ENCODE data around the gene CATSPER4. TPM values are rescaled to one million over a fixed set of nuclear protein-coding genes. Genes with fewer than 3 reads are reported as not detected.

Gene CATSPER4
- total RNA-seq (2014; rRNA removed; shearing (Covaris generic)), result not detected in 2 replicates

DNA sequence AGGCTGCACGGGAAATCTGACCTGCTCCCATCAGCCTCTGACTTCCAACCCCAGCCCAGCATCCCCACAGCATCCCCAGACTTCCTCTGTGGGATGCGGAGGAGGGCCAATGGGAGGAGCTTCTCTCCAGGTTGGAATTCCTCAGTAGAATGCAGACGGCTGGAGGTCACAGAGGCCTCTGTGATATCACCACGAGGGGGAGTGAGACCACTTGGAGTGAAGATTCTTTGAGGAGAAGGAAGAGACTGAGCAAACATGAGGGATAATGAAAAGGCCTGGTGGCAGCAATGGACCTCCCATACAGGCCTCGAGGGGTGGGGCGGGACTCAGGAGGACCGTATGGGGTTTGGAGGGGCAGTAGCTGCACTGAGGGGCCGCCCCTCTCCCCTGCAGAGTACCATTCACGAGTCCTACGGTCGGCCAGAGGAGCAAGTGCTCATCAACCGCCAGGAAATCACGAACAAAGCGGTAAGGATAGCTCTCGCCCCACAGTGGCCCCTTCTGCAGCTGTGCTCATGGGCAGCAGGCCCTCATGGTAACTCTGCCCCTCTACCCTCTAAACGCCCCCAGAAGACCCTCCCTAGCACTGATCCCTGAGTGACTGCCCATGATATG is at the start of gene CATSPER4:
TSS of gene CATSPER4 (plus strand) at position 230 of the 615 bp plus-strand sequence. CDS start at position 256, 26 bp downstream.
- DNase-seq (ENCODE audit: low spot score), result peak; percentile 61

DNA sequence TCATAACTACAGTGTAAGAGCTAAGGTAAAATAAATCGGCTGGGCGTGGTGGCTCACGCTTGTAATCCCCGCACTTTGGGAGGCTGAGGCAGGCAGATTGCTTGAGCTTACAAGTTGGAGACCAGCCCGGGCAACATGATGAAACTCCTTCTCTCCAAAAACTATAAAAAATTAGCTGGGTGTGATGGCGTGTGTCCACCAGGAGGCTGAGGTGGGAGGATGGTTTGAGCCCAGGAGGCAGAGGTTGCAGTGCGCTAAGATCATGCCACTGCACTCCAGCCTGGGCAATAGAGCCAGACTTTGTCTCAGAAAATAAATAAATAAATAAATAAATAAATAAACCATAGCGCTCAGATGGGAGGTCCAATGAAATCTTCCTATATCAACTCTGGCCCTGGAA is 48.2 kb upstream of the CATSPER4 start:
- no peak for DNase-seq (ENCODE audit: low spot score)

DNA sequence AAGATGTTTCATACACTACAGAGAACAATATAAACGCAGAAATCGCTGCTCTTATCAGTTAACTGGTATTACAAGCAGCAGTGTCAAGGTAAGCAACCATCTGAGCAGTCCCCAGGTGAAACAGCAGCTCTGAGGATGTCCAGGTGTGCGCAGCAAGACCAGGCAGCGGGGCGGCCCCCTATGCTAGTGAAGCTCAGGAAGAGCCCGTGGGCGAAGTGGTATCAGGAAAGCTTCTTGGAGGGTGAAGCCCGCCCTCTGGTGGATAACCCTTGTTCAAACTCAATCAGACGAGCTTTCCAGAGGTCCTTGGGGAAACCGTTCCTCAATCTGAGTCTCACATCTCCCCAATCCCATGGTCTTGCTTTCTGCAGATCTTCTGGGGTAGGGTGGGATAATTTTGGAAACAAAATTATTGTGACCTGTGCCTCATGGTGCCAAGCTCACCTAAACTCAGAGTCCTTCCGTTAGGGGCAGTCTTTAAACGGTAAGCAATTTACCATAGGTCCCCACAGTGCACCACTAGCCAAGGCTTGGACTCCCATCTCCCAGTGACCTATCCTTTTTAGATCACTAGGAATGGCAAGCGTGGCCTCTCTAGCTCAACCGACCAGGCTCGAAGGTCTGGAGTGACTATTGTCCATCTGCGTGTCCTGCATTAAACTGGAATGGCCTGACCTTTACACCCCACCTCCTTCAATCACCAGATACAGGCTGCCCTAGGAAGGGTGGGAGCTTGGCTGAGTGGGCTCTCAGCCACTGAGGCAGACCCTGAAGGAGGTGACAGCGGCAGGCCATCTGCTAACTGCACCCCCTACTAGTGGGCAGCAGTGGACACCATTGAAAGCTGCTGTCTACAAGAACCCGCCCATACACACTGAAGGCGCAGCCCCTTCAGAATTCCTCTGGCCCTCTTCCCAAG is 45.1 kb upstream of the CATSPER4 start:
- DNase-seq (ENCODE audit: low spot score), result peak; percentile 96

DNA sequence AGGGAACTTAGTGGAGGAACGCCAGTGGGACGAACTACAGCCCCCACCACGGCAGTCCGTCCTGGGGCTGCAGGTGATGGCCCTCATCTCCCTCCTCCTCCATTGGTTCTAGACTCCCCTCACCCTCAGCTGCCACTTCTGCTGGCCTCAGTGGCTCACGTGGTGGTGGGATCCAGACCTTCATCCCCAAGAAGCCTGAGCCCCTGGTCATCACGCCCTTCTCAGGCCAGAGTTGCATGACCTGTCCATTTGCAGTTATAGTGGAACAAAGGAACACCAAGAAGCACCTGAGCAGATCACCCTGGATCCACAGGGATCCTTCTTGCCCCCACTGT is 44.5 kb upstream of the CATSPER4 start:
- no peak for DNase-seq (ENCODE audit: low spot score)

DNA sequence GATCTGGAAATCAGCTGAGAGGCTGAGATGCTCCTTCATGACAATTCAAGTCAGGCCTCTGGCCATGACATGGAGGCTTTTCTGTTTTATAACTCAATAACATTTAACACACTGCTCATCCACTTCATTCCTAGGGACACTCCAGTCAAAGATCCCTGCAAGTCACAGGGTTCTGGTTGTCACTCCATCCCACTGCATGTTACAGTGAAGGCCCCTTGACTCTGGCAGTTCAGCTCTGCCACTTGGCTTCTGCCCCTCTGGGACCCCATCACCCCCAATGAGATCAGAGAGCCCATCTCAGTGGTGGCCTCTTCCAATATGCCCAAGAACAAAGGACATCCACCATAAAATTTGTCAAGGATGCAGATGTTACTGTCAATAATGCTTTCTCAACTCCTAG is 41.5 kb upstream of the CATSPER4 start:
- no peak for DNase-seq (ENCODE audit: low spot score)

DNA sequence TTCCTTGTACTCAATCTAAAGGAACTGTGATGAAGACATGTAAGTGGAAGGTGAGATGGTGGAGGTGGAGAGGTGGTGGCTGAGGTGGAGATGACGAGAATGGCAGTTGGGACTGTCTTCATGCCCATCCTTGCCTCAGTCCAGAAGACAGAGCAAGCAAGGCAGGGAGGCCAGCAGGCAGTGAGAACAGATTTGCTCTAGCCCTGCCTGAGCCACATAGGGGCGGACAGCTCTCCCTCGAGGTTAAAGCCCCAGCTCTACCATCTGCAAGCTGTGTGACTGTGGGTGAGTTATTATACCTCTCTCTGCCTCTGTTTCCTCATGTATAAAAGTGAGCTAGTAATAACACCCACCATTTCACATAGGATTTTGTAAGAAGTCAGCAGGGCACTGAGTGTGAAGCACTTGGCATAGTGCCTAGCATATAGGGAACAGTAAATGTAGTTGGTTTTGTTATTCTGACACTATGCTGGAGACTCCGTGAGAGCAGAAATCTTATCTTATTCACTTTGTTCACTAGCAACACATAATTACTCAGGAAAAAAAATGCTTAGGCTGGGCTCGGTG is 36.4 kb upstream of the CATSPER4 start:
- no peak for DNase-seq (ENCODE audit: low spot score)

DNA sequence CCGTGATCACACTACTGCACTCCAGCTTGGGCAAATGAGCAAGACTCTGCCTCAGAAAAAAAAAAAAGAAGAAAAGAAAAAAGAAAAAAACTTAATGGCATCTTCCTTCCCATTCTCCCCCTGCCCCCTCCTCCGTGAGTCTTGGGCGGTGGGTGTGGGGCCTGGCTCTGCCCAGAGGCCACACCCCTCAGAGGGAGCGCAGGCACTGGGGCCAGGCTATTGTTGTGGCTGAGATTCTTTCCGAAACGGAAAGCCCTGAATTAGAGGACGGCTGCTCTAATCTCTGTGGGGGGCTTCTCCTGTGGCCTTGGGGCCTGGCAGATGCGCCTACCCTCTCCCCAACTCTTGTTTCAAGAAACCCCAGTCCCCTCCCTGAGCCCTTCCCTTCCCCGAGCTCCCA is 35.7 kb upstream of the CATSPER4 start:
- no peak for DNase-seq (ENCODE audit: low spot score)

DNA sequence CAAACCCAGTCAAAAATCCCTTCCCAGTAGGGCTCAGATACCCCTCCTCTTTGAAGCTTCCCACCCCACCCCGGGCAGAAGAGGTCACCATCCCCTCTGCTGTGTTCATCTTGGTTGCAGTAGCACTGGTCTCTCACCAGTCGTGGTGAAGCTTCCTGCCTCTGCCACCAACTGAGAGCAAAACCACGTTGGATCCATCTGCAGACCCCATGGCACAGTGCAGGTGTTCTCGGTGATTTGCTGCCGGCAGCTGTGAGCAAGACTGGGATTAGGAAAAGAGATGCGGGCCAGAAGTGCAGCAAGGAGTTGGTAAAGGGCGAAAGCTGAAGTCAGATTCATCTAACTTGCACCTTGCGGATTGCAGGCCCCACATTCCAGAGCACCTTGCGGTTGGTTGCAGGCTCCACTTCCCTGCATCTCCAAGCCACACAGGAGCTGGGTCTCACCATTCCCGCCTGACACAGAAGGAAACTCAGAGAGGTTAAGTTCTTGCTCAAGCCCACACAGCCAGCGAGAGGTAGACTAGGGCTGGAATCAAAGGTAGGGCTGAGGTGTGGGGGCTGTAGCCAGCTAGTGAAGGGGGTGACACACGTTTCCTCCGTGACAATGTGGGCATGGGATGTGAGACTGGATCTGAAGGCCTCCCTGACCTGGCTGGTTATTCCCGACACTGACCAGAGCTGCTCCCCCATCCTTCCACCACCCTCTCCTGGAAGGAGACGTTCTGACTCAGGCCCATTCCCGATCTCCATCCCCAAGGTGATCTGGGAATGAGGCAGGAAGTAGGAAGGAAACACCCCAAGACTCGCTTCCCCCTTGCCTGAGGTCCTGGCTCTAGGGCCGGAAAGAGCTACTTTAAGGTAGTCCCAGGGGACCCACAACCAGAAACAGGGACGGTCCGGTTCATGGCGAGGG is 34.8 kb upstream of the CATSPER4 start:
- no peak for DNase-seq (ENCODE audit: low spot score)

DNA sequence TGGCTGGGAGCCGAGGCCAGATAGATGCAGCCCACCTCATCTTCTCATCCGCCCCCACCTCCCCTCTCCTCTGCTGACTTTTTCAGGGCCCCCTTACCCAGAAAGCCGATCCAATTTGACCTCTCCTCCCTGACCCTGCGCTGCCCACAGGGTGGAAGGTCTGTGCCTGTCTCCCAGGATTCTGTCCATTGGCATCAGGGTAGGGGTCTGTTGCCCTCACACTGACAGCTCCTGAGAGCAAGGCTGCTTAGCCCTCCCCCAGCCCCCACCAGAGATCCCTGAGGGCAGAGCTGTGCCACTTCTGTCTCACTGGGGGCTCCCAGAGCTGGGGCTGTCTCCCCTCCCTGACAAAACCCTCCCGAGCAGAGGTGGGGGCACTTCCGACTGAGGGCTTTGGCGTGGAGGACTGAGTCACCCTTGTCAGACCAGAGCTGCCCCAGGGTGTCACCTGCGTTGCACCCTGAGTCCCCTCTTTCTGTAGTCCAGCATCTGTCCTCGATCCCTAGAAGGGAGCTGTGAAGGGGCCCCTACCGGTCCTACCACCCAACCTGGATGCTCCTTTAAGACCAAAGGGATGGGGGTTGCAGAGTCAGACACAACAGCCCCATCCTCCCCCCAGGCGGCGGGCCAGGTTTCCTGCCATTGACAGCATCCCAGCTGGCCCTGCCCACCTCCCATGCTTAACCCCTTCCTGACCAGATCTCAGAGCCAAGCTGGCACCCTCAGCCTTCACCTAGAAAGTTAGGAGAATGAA is 33.9 kb upstream of the CATSPER4 start:
- no peak for DNase-seq (ENCODE audit: low spot score)

DNA sequence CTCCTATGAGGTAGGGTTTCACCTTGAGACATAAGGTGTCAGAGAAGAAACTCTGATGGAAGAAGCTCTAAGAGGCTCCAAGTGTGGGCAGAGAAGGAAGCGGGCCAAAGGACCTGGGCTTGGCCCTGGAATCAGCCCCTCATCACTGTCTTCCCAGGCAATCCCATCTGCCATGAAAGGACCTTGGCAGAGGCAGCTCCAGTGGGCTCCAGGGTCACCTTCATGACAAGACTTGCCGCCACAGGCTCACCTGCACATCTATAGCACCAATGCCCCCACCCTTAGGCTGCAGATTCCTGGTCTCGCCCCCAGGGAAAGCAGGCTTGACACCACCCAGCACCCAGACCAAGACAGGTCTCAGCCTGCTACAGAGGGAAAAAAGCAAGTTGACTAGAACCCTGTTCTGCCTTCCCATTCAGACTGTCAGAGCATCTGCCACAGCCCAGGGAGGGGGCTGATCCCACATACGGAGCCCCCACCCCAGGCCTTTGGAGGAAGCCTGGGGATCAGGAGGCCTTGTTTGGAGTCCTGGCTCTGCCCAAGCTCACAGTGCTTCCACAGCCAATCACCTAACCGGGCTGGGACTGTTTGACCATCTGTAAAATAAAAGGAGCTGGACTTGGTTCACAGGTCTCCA is 32.0 kb upstream of the CATSPER4 start:
- no peak for DNase-seq (ENCODE audit: low spot score)

DNA sequence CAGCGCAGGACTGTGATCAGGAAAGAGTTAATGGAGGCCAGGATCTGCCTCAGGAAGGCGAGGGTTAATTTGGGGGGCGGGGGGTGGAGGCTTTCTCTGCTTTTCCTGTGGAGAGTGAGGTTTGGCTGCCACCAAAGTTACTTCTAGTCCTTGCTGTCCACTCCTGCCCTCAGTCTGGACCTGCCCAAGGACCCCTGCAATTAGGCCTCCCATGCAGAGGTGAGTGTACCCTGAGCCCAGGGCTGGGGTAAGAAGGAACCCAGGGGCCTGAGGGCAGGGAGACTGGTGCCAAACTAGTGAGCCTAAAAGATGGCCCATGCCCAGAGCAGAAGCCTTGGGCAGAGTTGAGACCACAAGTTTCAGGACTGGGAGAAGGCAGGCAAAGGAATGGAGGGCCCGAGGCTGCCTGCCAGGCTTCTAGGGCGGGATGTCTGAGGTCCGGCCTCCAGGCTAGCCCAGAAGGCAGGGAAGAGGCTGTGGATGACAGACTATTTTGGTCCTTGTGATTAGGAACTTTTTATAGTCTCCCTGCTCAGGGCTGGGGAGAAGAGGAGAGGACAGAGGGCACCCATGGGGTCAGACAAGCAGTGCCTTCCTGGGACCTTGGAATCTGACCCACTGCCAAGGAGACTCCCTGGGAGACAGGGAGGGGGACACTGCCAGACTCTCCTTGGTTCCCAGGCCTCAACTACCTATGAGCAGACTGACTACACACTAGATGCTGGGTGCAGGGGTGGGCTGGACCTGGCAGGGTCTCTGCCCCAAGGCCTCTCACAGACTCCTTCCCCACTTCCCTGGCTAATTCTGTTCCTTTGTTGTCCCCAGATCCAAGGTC is 31.3 kb upstream of the CATSPER4 start, which contains the start of gene FAM110D:
TSS of gene FAM110D (plus strand) at position 172 of the 835 bp plus-strand sequence. CDS start 2,213 bp downstream, outside the sequence.
- no peak for DNase-seq (ENCODE audit: low spot score)

DNA sequence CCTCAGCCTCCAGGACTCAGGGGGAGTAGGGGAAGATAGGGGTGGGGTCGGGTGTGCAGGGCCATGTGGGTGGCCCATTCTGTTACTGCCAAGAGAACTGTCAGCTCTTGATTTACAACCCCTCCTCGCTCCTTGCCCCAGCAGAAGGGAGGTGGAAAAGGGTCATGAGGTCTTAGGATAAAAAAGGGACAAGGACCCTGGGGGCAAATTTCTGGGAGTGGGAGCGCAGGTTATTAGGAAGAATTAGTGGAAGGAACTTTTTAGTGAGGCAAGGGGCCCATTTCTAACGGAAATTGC is 30.7 kb upstream of the CATSPER4 start:
- DNase-seq (ENCODE audit: low spot score), result no peak

DNA sequence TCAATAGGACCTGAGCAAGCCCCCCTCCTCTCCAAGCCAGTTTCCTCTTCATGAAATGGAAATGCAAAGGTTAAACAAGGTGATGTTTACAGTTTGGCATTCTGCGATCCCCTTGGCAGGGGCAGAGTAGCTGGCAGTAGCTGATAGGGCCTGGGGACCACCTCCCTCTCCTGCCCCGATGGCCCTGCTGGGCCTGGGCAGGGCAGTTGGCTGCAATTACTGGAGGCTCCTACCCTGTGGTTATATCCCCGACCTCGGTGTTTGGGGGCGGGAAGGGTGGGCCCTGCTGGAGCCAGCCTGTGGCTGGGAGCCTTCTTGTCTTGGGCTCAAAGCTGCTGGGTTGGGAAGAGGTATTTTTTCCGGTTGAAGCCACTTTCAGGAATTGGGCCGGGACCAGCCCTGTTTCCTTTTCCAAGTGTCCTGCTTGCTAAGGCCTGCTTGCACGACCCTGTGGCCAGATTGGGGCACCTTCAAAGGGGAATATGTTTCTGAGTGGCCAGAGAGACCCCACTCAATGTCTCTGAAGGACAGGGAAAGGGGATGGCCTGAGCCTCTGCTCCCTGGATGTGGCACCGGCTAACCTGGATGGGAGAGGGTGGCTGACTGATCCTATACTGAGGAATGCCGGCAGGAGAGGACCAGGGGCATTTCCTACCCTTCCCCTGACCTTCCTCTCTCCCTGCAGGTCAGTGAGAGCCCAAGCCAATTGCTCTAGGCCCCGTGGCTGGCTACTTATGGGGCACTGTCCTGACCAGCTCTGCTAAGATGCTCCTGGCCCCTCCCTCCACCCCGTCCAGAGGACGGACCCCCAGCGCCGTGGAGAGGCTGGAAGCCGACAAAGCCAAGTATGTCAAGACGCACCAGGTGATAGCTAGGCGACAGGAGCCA is 29.6 kb upstream of the CATSPER4 start:
- no peak for DNase-seq (ENCODE audit: low spot score)

DNA sequence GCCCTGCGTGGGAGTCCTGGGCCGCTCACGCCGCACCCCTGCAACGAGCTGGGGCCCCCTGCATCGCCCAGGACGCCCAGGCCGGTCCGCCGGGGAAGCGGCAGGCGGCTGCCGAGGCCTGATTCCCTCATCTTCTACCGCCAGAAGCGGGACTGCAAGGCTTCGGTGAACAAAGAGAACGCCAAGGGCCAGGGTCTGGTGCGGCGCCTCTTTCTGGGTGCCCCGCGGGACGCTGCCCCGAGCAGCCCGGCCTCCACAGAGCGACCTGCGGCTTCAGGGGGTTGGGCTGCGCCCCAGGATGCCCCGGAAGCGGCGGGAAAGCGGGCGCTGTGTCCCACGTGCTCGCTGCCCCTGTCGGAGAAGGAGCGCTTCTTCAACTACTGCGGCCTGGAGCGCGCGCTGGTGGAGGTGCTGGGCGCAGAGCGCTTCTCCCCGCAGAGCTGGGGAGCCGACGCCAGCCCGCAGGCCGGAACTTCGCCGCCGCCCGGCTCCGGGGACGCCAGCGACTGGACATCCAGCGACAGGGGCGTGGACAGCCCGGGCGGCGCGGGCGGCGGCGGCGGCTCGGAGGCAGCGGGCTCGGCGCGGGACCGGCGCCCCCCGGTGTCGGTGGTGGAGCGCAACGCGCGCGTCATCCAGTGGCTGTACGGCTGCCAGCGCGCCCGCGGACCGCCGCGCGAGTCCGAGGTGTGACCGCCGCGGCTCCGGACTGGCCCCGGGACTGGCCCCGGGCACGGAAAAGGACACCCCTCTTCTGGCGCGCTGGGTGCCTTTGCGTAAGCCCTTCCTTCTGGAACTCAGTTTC is 28.8 kb upstream of the CATSPER4 start:
- peak; percentile 33 for DNase-seq (ENCODE audit: low spot score)

DNA sequence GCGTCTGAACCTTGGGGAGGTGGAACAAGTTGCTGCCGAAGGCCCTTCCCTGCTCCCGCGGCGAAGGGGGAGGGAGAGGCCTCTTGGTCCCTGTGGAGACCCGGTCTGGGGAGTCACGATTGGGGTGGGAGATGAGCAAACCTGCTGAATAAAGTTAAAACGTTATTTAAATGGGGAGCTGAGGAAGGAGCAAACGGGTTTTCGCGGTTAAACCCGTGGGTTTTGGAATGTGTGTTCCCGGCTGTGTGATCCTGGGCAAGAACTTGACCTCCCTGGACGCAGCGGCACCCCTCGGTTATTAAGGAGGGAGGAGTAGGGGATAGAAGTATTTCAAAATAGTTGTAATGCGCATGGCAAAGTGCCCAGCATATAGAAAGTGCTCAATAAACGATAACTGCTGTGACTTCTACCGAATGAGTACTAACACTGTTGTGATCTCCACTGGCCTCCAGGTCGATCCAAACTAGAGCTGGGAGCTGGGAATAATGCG is 28.1 kb upstream of the CATSPER4 start:
- no peak for DNase-seq (ENCODE audit: low spot score)

DNA sequence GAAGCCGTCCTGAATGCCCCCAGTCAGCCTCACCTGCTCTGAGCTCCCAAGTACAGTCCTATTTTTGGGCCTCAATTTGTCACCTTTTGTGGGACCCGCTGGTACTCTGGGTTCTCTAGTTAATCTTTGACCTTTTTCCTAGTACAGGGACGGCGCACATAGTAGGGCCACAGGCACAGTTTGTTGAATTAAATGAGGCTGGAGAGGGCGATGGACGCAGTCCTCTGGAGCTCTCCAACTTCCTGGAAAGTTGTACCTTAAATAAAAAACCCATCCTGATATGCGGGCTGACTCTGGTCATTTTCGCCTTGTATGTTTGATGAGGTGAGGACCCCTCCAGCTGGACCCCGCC is 26.7 kb upstream of the CATSPER4 start:
- no peak for DNase-seq (ENCODE audit: low spot score)

DNA sequence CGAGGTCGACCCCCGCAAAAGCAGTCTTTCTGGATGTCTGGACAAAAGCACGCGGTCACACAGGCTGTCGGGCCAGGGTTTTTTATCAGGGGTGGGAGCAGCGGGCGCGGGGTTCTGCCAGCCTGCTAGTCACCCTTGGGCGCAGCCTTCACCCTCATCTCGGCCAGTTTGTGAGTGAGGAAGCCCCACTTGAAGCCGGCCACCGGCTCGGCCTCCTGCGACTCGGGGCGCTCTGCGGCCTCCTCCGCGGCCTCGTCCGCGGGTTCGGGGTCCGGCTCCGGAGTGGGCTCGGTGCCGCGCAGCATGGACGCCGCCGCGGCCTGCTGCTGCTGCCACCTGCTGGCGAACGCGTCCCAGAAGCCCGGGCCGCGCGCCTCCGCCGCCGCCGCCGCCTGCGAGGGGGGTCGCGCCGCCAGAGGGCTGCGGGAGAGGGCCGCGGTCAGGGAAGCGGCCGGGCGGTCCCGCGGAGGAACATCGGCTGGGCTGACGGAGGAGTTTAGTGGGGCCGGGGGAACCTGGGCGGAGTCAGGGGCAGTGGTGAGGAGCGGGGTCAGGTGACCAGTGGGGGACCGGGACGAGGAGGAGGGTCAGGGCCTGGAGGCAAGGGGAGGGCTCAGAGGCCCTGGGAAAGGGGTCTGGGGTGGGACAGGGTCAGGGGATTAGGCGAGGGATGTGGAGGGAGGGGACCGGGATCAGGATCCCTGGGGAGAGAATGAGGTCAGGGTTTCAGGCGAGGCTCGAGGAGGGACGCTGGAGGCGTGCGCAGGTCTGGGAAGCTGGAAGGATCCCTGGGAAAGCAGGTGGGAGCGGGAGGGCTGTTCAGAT is 26.2 kb upstream of the CATSPER4 start:
- no peak for DNase-seq (ENCODE audit: low spot score)
